Caki2 (cell line): Measurements from ENCODE around the gene PLPP7. TPM values are rescaled to one million over a fixed set of nuclear protein-coding genes. Genes with fewer than 3 reads are reported as not detected.

ENCODE experiments used
- DNase-seq: peaks from one replicate; pipeline ENCODE4 v3.0.0-alpha.2; 2015; ENCODE audit warnings: low read depth
- in situ Hi-C: cut with HindIII; loops from 2 replicates; pipeline ENCODE4 v1.10.0; 2016; ENCODE audit warnings: low sequenced_read_pairs, low pct_unique_long_range_greater_than_20kb, mixed read lengths
- total RNA-seq: library from RNA; depleted of rRNA; stranded (reverse); fragments of >200 nt; shearing (Covaris generic); gene quantifications from 2 replicates; pipeline ENCODE4 v1.2.3, GENCODE V29; 2014; ENCODE audit warnings: low replicate concordance

The PLPP7 gene
- total RNA-seq, 1 experiment from 2014 or later, result not detected

DNA sequence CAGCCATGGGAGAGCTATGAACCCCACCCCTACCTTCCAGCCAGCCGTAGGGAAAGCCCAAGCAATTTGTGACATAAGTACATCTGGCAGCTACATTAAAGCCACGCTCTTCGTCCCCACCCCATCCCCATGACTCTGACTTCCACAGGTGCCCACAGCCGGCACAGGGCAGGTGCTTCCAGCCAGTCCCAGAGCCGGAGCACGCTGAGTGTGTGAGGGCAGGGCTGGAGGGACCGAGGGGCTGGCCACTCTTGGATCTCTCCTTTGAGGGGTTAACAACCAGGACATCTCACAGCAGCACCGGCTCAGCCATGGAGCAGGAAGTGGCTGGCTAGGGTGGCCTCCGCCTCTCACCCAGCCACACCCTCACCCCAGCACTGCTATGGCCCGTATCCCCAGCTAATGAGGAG is 10.8 kb upstream of the PLPP7 start:
- in situ Hi-C loops, result no loop called here
- no peak for DNase-seq

DNA sequence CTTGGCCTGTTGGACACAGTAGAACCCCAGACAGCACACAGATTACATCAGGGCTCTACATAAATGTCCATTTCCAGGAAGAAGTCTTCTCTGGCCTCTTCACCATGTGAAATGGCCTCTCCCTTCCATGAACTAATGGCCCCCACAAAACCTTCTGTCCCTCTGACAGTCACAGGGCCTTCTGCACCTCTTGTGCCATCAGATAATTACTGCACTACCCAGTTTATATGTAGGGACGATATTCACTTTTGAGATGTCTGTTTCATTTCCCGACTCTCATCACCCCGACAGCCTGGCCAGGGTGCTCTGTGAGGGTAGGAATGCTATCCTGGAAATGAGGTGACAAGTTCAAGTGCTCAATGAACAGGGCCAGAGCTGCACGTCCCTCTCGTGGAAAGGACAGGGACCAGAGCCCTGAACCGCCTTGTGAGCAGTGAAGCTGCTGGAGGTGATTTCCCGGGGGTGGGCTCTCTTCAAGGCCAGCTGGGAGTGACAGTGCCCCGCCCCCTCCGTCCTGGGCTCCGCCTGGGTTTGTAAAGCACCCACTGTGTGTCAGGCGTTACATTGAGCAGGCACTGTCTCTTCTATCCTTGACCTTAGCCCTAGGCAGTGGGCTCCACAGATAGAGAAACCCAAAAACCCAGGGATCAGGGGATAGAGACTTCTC is 10.2 kb upstream of the PLPP7 start:
- no peak for DNase-seq
- in situ Hi-C loops, result no loop called here

DNA sequence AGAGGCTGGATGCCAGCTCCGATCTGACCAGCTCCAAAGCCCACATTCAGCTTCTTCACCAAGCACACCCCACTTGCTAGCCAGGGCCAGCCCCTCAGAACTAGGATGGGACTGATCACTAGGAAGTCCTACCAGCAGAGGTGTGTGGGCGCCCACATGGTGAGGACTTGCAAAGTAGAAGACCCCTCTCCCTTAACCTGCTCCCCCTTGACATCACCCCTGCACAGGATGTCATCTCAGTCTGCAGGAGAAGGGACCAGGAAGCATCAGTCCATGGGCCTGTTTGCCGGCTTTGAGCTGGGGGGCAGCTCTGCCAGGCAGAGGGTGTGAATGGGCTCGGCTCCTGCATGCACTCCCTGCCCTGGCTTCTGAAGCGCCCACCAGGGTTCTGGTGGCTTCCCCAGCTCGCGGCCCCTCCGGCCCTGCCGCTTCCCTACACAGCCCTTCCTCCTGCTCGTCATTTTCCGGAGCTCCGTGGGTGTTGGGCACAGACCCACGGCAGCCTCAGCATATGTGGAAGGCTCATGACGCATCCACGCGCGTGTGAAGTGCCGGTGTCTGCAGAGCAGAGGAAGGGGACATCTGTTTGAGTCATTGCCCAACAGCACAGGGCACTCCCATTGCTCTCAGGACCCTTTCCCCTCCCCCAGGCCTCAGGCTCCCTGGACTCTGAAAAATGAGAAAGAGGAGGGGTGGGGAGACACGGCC is 9.5 kb upstream of the PLPP7 start:
- in situ Hi-C loops, result no loop called here
- no peak for DNase-seq

DNA sequence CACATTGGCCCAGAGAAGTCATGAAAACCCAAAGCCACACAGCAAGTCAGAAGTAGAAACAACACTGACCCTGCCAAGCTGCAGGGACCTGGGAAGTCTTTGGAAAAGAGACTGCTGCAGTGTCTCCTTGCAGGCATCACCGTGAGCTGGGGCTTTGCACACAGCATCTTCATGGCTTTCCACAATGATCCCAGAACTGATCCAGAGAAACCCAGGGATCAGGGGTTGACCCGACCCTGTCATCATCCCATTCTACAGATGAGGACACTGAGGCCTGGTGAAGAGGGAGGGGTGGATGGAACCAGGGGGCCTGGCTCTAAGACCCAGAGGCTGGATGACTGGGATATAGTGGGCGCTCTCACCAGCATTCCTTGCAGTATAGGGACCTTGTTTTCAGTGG is 8.9 kb upstream of the PLPP7 start:
- in situ Hi-C loops, result no loop called here
- no peak for DNase-seq

GRCh38 chr9:131281119-131281965 is 8.2 kb upstream of the PLPP7 start:
- no peak for DNase-seq
- in situ Hi-C loops, result no loop called here

- DNase-seq, result no peak
- in situ Hi-C loops, result no loop called here
These were observed 7.3 kb upstream of the PLPP7 start for GRCh38 chr9:131282175-131282574.

- no peak for DNase-seq
- in situ Hi-C loops, result no loop called here
These were observed 6.7 kb upstream of the PLPP7 start for GRCh38 chr9:131282688-131283422.

GRCh38 chr9:131284856-131285255 is 4.7 kb upstream of the PLPP7 start:
- no peak for DNase-seq
- in situ Hi-C loops, result no loop called here

- in situ Hi-C loops, result no loop called here
These were observed 2.2 kb upstream of the PLPP7 start for GRCh38 chr9:131287359-131287758.

GRCh38 chr9:131288217-131288616 is 1.3 kb upstream of the PLPP7 start:
- no peak for DNase-seq
- in situ Hi-C loops, result no loop called here

More at GRCh38 chr9:131287359-131287758, 2.2 kb upstream of the PLPP7 start:
- no peak for DNase-seq

- in situ Hi-C loops, result no loop called here
- DNase-seq, result no peak
These were observed 678 bp downstream of the PLPP7 start for GRCh38 chr9:131290036-131290766.

DNA sequence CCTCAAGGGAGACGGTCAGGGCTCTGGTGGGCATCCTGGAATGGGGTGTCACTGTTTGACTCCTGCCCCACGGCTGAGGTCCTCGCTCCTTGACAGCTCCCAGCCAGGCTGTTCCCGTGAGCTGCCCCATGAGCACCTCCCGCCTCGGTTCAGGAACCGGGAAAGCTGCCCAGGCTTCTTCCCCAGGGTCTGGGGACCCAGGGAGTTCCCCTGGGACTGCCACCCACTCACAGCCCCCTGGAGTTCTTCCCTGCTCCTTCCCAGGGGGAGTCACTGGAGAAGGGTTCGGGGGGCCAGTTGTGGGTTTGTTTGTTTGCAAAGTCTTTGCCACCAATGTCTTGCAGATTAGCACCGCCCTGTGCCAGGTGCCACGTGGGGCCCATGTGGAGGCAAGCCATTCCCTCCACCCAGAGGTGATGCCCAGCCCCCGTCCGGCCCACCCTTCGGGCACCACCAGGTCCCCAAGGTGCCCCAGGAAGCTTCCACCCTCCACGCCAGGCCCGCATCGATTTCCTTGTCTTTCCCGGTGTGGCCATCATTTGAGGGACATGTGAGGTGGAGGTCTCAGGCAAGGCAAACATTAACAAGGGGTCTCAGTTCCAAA is 1.3 kb downstream of the PLPP7 start:
- in situ Hi-C loops, result no loop called here
- DNase-seq, result no peak

GRCh38 chr9:131291795-131292315 is 2.3 kb downstream of the PLPP7 start:
- in situ Hi-C loops, result no loop called here
- no peak for DNase-seq

GRCh38 chr9:131292937-131293336 is 3.4 kb downstream of the PLPP7 start:
- in situ Hi-C loops, result no loop called here
- DNase-seq, result no peak

DNA sequence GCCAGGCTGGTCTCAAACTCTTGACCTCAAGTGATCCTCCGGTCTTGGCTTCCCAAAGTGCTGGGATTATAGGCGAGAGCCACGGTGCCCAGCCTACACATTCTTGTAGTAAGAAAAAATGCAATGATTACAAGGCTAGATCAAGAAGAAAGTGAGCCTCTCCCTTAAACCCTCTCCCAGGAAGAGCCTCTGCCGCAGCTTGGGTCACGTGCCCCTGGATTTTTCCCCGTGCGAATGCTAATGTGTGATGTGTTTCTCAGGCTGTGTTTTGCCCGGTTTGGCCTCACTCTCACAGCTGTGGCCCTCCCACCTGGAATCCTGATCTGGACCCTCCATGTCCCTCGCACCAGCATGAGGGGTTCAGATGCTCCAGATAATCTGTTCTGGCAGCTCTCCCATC is 6.9 kb downstream of the PLPP7 start:
- in situ Hi-C loops, result no loop called here
- DNase-seq, result no peak

DNA sequence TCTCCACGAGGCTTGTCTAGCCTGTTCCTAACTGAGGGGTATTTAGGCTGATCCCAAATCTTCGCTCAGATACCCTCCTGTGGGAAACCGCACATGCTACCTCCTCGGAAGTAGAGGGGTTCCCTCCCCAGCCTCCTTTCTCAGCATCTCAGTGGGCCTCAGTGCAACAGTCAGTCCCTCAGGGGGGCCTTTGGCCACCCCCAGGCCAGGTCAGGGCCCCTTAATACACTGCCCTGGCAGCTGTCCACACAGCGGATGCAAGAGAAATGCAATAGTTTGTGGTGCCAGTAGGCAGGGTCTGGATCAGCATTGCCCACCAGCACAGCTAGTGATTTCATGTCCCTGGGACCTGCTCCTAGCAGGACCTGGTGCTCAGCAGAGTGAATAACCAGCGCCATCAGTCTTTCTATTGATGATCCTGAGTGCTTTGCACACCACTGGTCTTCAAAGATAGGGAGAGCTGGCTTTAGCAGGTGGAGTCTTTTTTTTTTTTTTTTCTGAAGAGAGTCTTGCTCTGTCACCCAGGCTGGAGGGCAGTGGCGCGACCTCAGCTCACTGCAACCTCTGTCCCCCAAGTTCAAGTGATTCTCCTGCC is 7.5 kb downstream of the PLPP7 start:
- DNase-seq, result no peak
- in situ Hi-C loops, result no loop called here

DNA sequence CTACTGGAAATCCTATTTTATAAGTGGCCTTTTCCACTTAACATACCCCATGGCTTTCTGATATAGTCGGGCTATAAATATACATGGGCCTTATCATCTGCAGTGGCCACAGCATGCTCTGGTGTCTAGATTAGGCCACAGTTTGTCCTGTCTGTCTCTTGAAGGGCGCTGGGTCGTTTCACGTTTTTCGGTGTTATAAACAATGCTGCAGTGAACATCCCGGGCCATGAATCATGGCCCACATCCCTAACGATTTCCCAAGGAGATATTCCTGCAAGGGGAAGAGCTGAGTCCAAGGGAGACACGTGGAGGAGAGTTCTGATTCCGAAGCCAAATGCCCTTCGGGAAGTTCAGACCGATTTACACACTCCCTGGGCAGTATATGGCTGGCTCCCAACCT is 8.4 kb downstream of the PLPP7 start:
- DNase-seq, result no peak
- in situ Hi-C loops, result no loop called here
